GM13976 (cell line): ENCODE results near the gene MOB3A.

Experiments
- DNase-seq: peaks from one replicate; pipeline ENCODE4 v3.0.0; 2012; ENCODE audit warnings: low spot score
- in situ Hi-C: fragments of 300-500 bp; cut with MboI; formaldehyde crosslinking; loops from one replicate; pipeline ENCODE4 v1.12.0; 2022; ENCODE audit warnings: low sequenced_read_pairs, mixed read lengths, inconsistent platforms; ENCODE audit not compliant: unreplicated experiment
- TF ChIP-seq, protein P1 (sequence below): IDR thresholded peaks from 2 replicates; pipeline ENCODE4 v1.5.1; 2012; ENCODE audit warnings: borderline replicate concordance, mild to moderate bottlenecking; ENCODE audit not compliant: insufficient read depth; ENCODE audit errors: extremely low read depth, missing control alignments, control extremely low read depth

MOB3A gene

DNA sequence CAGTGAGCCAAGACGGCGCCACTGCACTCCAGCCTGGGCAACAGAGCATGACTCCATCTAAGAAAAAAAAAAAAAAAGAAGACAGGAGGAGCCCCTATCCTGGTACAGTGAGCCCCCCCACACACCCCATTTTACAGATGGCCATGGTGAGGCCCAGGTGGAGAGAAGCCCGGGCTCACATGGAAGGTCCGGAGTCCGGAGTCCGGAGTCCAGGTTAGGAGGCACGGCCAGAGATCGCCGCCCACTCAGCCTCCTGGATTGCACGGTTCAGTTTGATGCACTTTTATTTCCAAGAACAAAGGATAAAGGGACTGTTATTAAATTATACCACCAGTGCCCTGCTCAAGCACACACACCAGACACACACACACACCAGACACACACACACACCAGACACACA, 69.4 kb downstream of the MOB3A start:
- TF ChIP-seq, protein P1, sequence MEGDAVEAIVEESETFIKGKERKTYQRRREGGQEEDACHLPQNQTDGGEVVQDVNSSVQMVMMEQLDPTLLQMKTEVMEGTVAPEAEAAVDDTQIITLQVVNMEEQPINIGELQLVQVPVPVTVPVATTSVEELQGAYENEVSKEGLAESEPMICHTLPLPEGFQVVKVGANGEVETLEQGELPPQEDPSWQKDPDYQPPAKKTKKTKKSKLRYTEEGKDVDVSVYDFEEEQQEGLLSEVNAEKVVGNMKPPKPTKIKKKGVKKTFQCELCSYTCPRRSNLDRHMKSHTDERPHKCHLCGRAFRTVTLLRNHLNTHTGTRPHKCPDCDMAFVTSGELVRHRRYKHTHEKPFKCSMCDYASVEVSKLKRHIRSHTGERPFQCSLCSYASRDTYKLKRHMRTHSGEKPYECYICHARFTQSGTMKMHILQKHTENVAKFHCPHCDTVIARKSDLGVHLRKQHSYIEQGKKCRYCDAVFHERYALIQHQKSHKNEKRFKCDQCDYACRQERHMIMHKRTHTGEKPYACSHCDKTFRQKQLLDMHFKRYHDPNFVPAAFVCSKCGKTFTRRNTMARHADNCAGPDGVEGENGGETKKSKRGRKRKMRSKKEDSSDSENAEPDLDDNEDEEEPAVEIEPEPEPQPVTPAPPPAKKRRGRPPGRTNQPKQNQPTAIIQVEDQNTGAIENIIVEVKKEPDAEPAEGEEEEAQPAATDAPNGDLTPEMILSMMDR = no peak
- in situ Hi-C loops = no loop called here
- no peak for DNase-seq

GRCh38 chr19:2022289-2022688, 73.8 kb downstream of the MOB3A start:
- in situ Hi-C loops = no loop called here
- no peak for DNase-seq
- TF ChIP-seq, protein P1 = no peak

GRCh38 chr19:2021453-2022140, 74.5 kb downstream of the MOB3A start:
- DNase-seq = no peak
- TF ChIP-seq, protein P1 = no peak
- in situ Hi-C loops = no loop called here
